Head of caudate nucleus (tissue), 42 donors: ENCODE measurements around the gene TMEM97.
"Not testable (repeated sequence)": the region's sequence is repeated elsewhere in the genome, so short reads cannot be mapped to it uniquely, and the experiment has no call there.

Experiments
- DNase-seq, 42 donors: peaks; one replicate each; pipeline versions ENCODE4 v3.0.0 to v3.0.0-alpha.2; 2020 to 2021; ENCODE audit warnings: mixed read lengths in 7 of 42
- intact Hi-C: fragments of 100-400 bp; cut with DNase I; formaldehyde crosslinking; loops from one replicate; pipeline ENCODE4 v1.15.0; 2022

Gene TMEM97

DNA sequence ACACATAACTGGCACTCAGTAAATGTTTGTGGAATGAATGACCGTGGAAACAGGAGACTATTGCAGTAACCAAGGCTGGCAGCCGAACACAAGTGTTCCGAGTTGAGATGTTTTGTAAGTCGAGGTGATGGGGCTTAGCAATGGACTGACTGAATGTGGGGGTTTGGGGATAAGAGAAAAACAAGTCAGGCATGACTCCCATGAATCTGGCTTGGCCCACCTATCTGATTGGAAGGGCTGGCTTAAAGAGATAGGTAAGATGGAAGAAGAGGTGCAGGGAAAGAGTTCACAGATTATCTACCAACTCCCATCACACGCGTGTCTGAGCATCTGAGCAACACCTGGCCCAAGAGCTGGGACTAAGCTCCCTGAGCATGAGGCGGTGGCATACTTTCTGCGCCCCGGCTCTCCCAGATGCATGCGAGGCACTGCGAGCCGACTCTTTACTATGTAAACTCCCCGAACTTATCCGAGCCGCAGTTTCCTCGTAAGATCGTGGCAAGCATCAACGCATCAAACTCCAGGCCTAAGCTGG, 15.7 kb downstream of the TMEM97 start:
- intact Hi-C loops = loop anchor here (1.0 kb wide), 1 partner anchor 23 kb away; the partner anchor contains the start of gene POLDIP2

GRCh38 chr17:28335201-28335958, 16.4 kb downstream of the TMEM97 start, which contains the start of the genes IFT20 and TNFAIP1:
IFT20 (minus strand) TSS chr17:28335472; CDS start chr17:28331985, 3,487 bp downstream.
TNFAIP1 (plus strand) TSS chr17:28335761; CDS start chr17:28339522, 3,761 bp downstream.
- intact Hi-C loops = loop anchor here (1.0 kb wide), 1 partner anchor 22 kb away; the partner anchor contains the start of gene POLDIP2
- peak; percentile 97 to 100 (median 99) for DNase-seq

More for the DNA sequence above, 15.7 kb downstream of the TMEM97 start:
- DNase-seq = peak in 3 of 42 donors; percentile 9 to 25 (median 19)

GRCh38 chr17:28335959-28336871, 17.2 kb downstream of the TMEM97 start:
- intact Hi-C loops = loop anchor here (1.0 kb wide), 1 partner anchor 21 kb away; the partner anchor contains the start of gene POLDIP2
- DNase-seq = peak in 37 of 42 donors; percentile 8 to 79 (median 49)

GRCh38 chr17:28338056-28338768, 19.2 kb downstream of the TMEM97 start:
- intact Hi-C loops = no loop called here
- DNase-seq = no peak

GRCh38 chr17:28338769-28339212, 19.8 kb downstream of the TMEM97 start:
- intact Hi-C loops, DNase-seq: not testable (repeated sequence)

DNA sequence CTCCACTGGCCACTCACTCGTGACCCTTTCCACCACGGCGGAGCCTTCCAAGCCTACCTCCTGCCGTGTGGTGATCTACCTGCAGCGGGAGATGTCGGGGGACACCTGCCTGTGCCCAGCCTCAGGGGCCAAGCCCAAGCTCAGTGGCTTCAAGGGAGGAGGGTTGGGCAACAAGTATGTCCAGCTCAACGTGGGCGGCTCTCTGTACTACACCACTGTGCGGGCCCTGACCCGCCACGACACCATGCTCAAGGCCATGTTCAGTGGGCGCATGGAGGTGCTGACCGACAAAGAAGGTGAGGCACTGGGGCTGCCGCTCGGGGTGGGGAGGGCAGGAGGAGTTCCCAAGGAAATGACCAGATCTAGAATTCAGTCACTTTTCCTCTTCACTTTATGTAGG, 20.4 kb downstream of the TMEM97 start:
- intact Hi-C loops = no loop called here
- no peak for DNase-seq

DNA sequence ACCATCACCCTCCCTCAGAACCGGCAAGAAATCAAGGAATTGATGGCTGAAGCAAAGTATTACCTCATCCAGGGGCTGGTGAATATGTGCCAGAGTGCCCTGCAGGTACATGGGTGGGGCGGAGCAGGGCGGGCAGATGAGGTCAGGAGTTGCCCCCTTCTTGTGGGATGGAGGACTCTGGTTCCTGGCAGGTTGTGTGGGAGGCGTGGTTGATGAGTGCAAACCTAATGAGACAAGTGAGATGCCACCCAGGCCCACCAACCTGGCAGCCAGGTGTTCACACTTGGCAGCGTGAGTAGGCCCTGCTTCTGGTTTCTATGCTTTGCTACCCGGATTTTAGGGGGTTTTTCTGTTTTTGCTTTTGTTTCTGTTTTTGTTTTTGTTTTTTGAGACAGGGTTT, 21.4 kb downstream of the TMEM97 start:
- DNase-seq = peak in 15 of 42 donors; percentile 8 to 65 (median 32)
- intact Hi-C loops = no loop called here

DNA sequence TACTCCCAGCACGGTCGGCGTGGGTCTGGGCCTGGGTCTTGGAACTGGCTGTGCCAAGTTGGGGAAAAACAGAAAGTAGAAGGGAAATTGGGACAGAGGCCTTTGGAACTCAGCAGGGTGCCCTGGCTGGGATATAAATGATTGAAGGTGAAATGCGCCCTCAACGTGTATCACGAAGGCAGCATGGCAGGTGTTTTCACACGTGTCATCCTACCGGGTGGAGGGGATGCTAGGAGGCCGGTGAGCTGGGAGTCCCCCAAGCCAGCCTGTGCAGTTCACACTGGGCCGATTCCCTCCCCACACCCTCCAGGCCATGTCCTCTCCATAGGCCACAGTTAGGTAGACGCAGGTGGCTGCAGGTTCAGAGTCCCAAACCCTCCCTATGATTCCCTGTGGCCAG, 22.5 kb downstream of the TMEM97 start:
- no peak for DNase-seq
- intact Hi-C loops = no loop called here

DNA sequence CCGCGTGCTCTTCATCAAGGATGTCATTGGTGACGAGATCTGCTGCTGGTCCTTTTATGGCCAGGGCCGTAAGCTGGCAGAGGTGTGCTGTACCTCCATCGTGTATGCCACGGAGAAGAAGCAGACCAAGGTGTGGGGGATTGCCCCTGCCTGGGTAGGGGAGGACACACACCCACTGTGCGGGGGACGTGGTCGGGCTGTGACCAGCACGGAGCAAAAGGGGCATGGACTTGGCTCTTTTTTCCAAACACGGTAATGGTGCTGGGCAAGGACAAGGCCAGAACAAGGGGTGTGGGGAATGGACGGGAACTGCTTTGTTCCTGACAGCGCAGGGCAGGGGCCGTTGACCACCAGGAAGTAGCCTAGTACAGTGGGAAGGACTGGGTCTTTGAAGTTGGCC, 23.3 kb downstream of the TMEM97 start:
- intact Hi-C loops = no loop called here
- DNase-seq = no peak

- intact Hi-C loops = no loop called here
- DNase-seq = no peak
Measured at GRCh38 chr17:28343491-28343932, 24.5 kb downstream of the TMEM97 start.

- intact Hi-C loops = no loop called here
- no peak for DNase-seq
Measured at GRCh38 chr17:28344011-28344410, 25.0 kb downstream of the TMEM97 start.

DNA sequence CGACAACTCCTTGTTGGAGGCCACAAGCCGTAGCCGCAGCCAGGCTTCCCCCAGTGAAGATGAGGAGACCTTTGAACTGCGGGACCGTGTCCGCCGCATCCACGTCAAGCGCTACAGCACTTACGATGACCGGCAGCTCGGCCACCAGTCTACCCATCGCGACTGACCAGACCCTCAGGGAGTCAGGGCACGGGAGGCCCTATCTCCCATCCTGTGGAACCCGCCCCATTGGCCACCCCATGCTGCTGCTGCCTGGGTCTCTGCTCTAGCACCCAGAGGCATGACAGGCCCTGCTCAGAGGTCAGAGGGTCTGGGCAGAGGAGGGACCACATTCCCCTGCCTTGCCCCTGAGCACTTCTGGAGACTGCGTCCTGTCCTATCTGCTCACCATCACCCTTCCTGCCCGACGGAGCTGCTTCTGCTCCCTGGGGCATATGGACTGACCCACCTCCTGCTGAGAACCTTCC, 25.5 kb downstream of the TMEM97 start:
- intact Hi-C loops = no loop called here

DNA sequence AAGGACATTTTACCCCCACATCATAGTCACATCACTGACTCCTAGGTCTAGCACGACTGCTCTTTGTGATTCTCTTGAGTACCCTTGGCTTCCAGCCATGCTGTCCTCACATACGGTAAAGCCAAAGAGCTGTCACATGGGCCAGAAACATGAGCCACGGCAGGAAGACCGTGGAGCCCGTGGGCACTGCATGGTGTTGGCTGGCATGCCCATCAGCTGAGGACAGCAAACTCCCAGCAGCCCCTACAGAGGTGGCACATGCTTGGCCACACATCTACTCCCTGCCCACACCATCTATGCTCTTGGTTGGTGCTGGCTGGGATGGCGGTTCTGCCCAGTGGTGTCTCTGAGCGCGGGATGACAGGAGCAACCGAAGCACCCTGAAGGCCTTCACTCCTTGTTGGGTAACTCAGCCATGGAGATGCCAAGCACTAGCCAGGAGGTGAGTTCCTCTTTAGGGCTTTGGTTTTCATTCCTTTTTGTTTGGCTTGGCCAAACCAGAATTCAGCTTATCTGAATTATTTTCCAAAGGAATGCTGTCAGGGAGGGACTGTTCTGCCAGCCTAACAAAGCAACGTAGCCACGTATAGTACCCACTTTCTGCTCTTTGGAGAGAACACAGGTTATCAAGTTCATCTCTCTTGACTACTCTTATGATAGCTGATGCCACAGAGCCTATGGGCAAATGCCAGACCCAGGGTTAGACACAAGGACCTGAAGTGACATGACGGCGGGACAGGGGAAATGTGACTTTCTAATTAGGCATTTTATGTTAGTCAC, 26.6 kb downstream of the TMEM97 start:
- no peak for DNase-seq
- intact Hi-C loops = no loop called here

More for the DNA sequence above, 25.5 kb downstream of the TMEM97 start:
- DNase-seq = no peak

- DNase-seq = no peak
- intact Hi-C loops = no loop called here
Measured at GRCh38 chr17:28346199-28346580, 27.2 kb downstream of the TMEM97 start.

- no peak for DNase-seq
- intact Hi-C loops = no loop called here
Measured at GRCh38 chr17:28346746-28347246, 27.8 kb downstream of the TMEM97 start.

- DNase-seq = no peak
- intact Hi-C loops = no loop called here
Measured at GRCh38 chr17:28347261-28347891, 28.4 kb downstream of the TMEM97 start.

- DNase-seq = no peak
- intact Hi-C loops = no loop called here
Measured at GRCh38 chr17:28348979-28349378, 30.0 kb downstream of the TMEM97 start.
